GM13976 (cell line): ENCODE results near the gene BPIFA1.

ENCODE experiments used
- DNase-seq: peaks from one replicate; pipeline ENCODE4 v3.0.0; 2012; ENCODE audit warnings: low spot score
- in situ Hi-C: fragments of 300-500 bp; cut with MboI; formaldehyde crosslinking; loops from one replicate; pipeline ENCODE4 v1.12.0; 2022; ENCODE audit warnings: low sequenced_read_pairs, mixed read lengths, inconsistent platforms; ENCODE audit not compliant: unreplicated experiment
- TF ChIP-seq, protein P1 (sequence below): IDR thresholded peaks from 2 replicates; pipeline ENCODE4 v1.5.1; 2012; ENCODE audit warnings: borderline replicate concordance, mild to moderate bottlenecking; ENCODE audit not compliant: insufficient read depth; ENCODE audit errors: extremely low read depth, missing control alignments, control extremely low read depth

BPIFA1 gene

GRCh38 chr20:33284284-33284683, 48.5 kb downstream of the BPIFA1 start:
- DNase-seq, result peak; percentile 20
- TF ChIP-seq, protein P1, sequence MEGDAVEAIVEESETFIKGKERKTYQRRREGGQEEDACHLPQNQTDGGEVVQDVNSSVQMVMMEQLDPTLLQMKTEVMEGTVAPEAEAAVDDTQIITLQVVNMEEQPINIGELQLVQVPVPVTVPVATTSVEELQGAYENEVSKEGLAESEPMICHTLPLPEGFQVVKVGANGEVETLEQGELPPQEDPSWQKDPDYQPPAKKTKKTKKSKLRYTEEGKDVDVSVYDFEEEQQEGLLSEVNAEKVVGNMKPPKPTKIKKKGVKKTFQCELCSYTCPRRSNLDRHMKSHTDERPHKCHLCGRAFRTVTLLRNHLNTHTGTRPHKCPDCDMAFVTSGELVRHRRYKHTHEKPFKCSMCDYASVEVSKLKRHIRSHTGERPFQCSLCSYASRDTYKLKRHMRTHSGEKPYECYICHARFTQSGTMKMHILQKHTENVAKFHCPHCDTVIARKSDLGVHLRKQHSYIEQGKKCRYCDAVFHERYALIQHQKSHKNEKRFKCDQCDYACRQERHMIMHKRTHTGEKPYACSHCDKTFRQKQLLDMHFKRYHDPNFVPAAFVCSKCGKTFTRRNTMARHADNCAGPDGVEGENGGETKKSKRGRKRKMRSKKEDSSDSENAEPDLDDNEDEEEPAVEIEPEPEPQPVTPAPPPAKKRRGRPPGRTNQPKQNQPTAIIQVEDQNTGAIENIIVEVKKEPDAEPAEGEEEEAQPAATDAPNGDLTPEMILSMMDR, result no peak
- in situ Hi-C loops, result no loop called here

DNA sequence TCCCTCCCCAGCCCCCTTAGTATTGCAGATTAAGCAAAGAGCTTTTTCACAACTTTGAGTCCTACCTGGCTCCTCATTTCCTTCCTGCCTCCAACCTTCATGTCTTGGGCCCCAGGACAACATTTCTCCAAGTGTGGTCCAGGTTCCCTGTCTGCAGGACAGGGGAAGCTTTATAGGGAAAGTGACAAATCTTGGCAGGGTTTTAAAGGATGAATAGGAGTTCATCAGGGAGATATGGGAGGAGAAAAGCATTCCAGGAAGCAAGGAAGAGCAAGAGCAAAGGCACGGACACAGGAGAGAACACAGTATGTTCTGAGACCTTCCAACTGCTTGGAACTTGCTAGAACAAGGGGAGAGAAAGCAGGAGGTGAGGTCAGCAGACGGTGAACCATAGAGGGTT, 49.1 kb downstream of the BPIFA1 start:
- TF ChIP-seq, protein P1, result no peak
- DNase-seq, result peak; percentile 2
- in situ Hi-C loops, result no loop called here

- in situ Hi-C loops, result no loop called here
- TF ChIP-seq, protein P1, result no peak
- DNase-seq, result peak; percentile 13
Measured at GRCh38 chr20:33285861-33286495, 50.2 kb downstream of the BPIFA1 start.

- in situ Hi-C loops, result no loop called here
- no peak for DNase-seq
- TF ChIP-seq, protein P1, result no peak
Measured at GRCh38 chr20:33287884-33288283, 52.1 kb downstream of the BPIFA1 start.

GRCh38 chr20:33290852-33291251, 55.1 kb downstream of the BPIFA1 start:
- no peak for DNase-seq
- in situ Hi-C loops, result no loop called here
- TF ChIP-seq, protein P1, result no peak

GRCh38 chr20:33291416-33291815, 55.6 kb downstream of the BPIFA1 start:
- TF ChIP-seq, protein P1, result no peak
- in situ Hi-C loops, result no loop called here
- DNase-seq, result no peak
